CD4-positive, alpha-beta T cell treated with Interleukin-4 for 4 hours (primary cell): ENCODE data around the gene USP14.

Source experiments
- DNase-seq: peaks from one replicate; pipeline ENCODE4 v3.0.0-alpha.2; 2020

USP14 gene

GRCh38 chr18:231563-231962 is 73.2 kb downstream of the USP14 start:
- no peak for DNase-seq

DNA sequence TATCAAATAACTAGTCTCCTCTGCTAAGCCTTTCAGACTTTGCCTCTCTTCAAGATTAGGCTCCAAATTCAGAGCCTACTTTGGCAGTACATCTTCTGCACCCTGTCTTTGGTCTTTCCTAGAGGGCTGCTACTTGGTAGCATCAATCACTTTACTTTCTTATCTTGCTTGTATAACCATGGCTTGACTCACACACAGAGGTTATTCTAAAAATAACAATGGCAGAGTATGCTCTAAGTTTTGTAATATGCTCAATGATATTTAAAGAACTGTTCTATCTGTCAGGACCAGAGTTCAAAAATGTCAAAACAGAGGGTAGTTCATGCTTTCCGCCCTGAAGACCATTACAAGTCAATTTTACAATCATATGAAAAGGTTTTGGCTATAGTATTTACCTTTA is 81.8 kb downstream of the USP14 start:
- no peak for DNase-seq

- no peak for DNase-seq
These were observed 87.0 kb downstream of the USP14 start for GRCh38 chr18:245282-245847.

GRCh38 chr18:248053-248452 is 89.7 kb downstream of the USP14 start:
- DNase-seq = no peak

GRCh38 chr18:250685-251084 is 92.3 kb downstream of the USP14 start:
- DNase-seq = no peak

DNA sequence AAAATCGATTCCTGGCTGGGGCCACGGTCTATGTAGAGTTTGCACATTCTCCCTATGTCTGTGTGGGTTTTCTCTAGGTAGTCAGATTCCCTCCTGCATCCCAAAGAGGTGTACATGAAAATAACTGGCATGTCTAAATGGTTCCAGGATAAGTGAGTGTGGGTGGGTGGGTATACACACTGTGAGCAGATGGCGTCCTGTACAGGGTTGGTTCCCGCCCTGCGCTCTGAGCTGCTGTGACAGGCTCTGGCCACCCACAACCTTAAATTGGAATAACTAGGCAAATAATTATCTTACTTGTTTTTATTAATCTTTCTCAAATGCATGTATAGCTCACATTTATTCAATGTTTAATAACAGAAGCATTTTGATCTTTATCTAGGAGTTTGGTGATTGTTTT is 93.2 kb downstream of the USP14 start:
- DNase-seq = no peak

DNA sequence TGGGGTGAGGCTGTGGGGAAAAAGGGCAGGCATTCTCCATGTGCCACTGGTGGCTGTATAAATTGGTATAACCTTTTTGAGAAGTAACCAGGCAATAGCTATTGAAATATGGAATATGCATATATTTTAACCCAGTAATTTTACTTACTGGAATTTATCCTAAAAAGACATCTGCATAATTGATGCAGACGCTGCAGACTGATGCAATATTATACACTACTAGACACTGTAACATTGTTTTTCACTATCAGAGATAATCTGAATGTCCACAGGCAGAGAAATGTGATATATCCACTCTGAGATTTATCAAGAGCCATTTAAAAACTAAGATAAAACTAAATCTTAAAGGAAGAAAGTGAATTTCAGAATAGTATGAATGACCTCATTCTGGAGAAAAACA is 94.8 kb downstream of the USP14 start:
- DNase-seq = no peak

- no peak for DNase-seq
These were observed 96.8 kb downstream of the USP14 start for GRCh38 chr18:255171-255570.

DNA sequence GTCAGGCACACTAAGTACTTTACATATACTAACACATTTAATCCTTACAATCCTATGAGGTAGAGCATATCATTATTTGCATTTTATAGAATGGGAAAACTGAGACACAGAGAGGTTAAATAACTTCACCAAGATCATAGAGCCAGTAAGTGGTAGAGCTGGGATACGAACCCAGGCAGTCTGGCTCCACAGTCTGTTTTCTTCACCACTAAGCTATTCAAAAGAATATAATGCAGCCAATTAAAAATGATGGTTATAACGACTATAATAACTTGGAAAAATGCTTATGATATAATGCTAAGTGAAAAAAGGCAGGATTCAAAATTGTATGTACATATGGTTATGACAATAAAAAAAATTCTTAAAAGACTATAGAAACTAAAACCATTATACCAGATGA is 102.2 kb downstream of the USP14 start:
- DNase-seq = no peak

- no peak for DNase-seq
These were observed 103.2 kb downstream of the USP14 start for GRCh38 chr18:261398-262073.
